ENCODE data around the gene TUBB2A. TPM values are rescaled to one million over a fixed set of nuclear protein-coding genes. Genes with fewer than 3 reads are reported as not detected.

The TUBB2A gene
- total and polyA plus RNA-seq, 2 of the 13 experiments (the other 11 are each of a cell fraction or from before 2014, with no cell fraction given): 35.3 to 106 TPM

GRCh38 chr6:3195695-3196497, 38.6 kb upstream of the TUBB2A start (continued):
- no peak for TF ChIP-seq ZBTB39 (CRISPR knock-in tag; IDR thresholded peaks at IDR 0.05)
- TF ChIP-seq NR1H2 (CRISPR knock-in tag; IDR thresholded peaks at IDR 0.05; ENCODE audit: borderline replicate concordance, low read depth): no peak
- peak; percentile 53; the same call in 1 of the 2 replicates for TF ChIP-seq HBP1 (CRISPR knock-in tag; IDR thresholded peaks at IDR 0.05; ENCODE audit: low read depth)
- no peak for TF ChIP-seq MAF1 (CRISPR knock-in tag; IDR thresholded peaks at IDR 0.05; ENCODE audit: borderline replicate concordance)
- TF ChIP-seq TARDBP (CRISPR knock-in tag; IDR thresholded peaks at IDR 0.05): peak; percentile 67
- 0 out of 2 replicates have a peak, but pooled peaks have one; percentile 61 for TF ChIP-seq PHF20 (CRISPR knock-in tag; IDR thresholded peaks at IDR 0.05)
- no peak for TF ChIP-seq ZNF3 (CRISPR knock-in tag; IDR thresholded peaks at IDR 0.05)
- TF ChIP-seq ZNF180 (CRISPR knock-in tag; IDR thresholded peaks at IDR 0.05; ENCODE audit: borderline replicate concordance, low read depth): no peak
- TF ChIP-seq ZNF407 (CRISPR knock-in tag; IDR thresholded peaks at IDR 0.05; ENCODE audit: not compliant biosample characterization): no peak
- peak; percentile 63 for TF ChIP-seq PHF8 (CRISPR knock-in tag; IDR thresholded peaks at IDR 0.05)
- no peak for TF ChIP-seq ZNF749 (CRISPR knock-in tag; IDR thresholded peaks at IDR 0.05; ENCODE audit: borderline replicate concordance)

Data from HepG2 (cell line).